GM12878 (cell line): ENCODE data around the gene ROR2. TPM values are rescaled to one million over a fixed set of nuclear protein-coding genes. Genes with fewer than 3 reads are reported as not detected.

ENCODE experiments used
- ATAC-seq: fragments of 200-7000 bp; cut with Tn5 transposase; 3 replicates; pipeline ENCODE4 v1.9.1; 2020; ENCODE audit warnings: mild to moderate bottlenecking, moderate library complexity
- BruUV-seq: library from RNA; stranded (reverse); fragments of 400-500 nt; replicated peaks from 2 replicates; lab custom pipeline; 2021; lab: Mats Ljungman, UMichigan
- CTCF ChIA-PET: fragments of 300-600 bp; sonication (Branson Sonifier 250); formaldehyde crosslinking; extraction: SDS; loops from one replicate; lab custom pipeline; 2021; ENCODE audit warnings: inconsistent platforms; lab: Yijun Ruan, JAX
- POLR2A ChIA-PET: fragments of 350-600 bp; formaldehyde crosslinking; extraction: SDS; loops from one replicate; lab custom pipeline; 2021; ENCODE audit warnings: inconsistent platforms; lab: Charles Lee
- RAD21 ChIA-PET: fragments of 300-600 bp; sonication (Branson Sonifier 250); formaldehyde crosslinking; loops from one replicate; lab custom pipeline; 2023; ENCODE audit warnings: antibody characterized with exemption; ENCODE audit not compliant: unreplicated experiment; lab: Charles Lee
- SMC1A ChIA-PET: fragments of 300-600 bp; sonication (Branson Sonifier 250); formaldehyde crosslinking; loops from one replicate; lab custom pipeline; 2023; ENCODE audit not compliant: unreplicated experiment, uncharacterized antibody; lab: Charles Lee
- DNase-seq: peaks from one replicate; pipeline ENCODE4 v3.0.0-alpha.2; 2011; ENCODE audit warnings: low read depth, low spot score
- FAIRE-seq: peaks from 3 replicates; lab custom pipeline; 2011; peaks lifted over from hg19 to GRCh38; lab: Jason Lieb, UNC
- H2AFZ ChIP-seq: 2 replicates; pipeline ENCODE4 v1.6.0; 2011; ENCODE audit warnings: low read depth, low read length, control low read depth; ENCODE audit not compliant: control insufficient read depth
- H3K27ac ChIP-seq: 2 replicates; pipeline ENCODE4 v1.5.1; 2011; ENCODE audit warnings: control low read depth; ENCODE audit not compliant: control insufficient read depth, insufficient read depth
- H3K27me3 ChIP-seq, 2 experiments: replicated peaks in 1 of 2; 2 replicates each; pipeline versions ENCODE4 v1.6.0 to v1.6.1; 2011; ENCODE audit warnings: low read length in 1 of 2; ENCODE audit not compliant: control insufficient read depth in 2 of 2, insufficient read depth in 2 of 2
- H3K36me3 ChIP-seq, 2 experiments: 2 replicates each; pipeline ENCODE4 v1.5.1; 2011; ENCODE audit warnings: low read length in 1 of 2; ENCODE audit not compliant: control insufficient read depth in 2 of 2, insufficient read depth in 2 of 2
- H3K4me1 ChIP-seq: 2 replicates; pipeline ENCODE4 v1.6.1; 2011; ENCODE audit warnings: mild to moderate bottlenecking, low read length, moderate library complexity, mixed read lengths; ENCODE audit not compliant: control insufficient read depth, insufficient read depth
- H3K4me2 ChIP-seq: 2 replicates; pipeline ENCODE4 v1.6.0; 2011; ENCODE audit warnings: control low read depth; ENCODE audit not compliant: control insufficient read depth, insufficient read depth
- H3K4me3 ChIP-seq: fragments of 200-600 bp; sonication (generic); 2 replicates; pipeline ENCODE4 v1.5.1; 2016
- H3K79me2 ChIP-seq: 2 replicates; pipeline ENCODE4 v1.6.0; 2011; ENCODE audit warnings: low read length; ENCODE audit not compliant: control insufficient read depth, insufficient read depth
- H3K9ac ChIP-seq: 2 replicates; pipeline ENCODE4 v1.8.0; 2011; ENCODE audit warnings: low read length, control low read depth, mixed read lengths; ENCODE audit not compliant: control insufficient read depth, insufficient read depth
- H3K9me3 ChIP-seq: replicated peaks from 3 replicates; pipeline ENCODE4 v1.5.1; 2011; ENCODE audit warnings: mild to moderate bottlenecking, low read length; ENCODE audit not compliant: control insufficient read depth, insufficient read depth
- H4K20me1 ChIP-seq: 2 replicates; pipeline ENCODE4 v1.6.0; 2011; ENCODE audit not compliant: control insufficient read depth, insufficient read depth
- CBFB ChIP-seq: IDR thresholded peaks from 2 replicates; pipeline ENCODE4 v1.6.1; 2016; ENCODE audit warnings: antibody characterized with exemption, low read depth
- CREB1 ChIP-seq: IDR thresholded peaks from 2 replicates; pipeline ENCODE4 v1.6.1; 2012; ENCODE audit warnings: low read depth, mild to moderate bottlenecking, inconsistent platforms
- CREM ChIP-seq: IDR thresholded peaks from 2 replicates; pipeline ENCODE4 v1.6.1; 2014; ENCODE audit warnings: antibody characterized with exemption, low read depth
- ELK1 ChIP-seq: IDR thresholded peaks from 2 replicates; pipeline ENCODE4 v1.6.1; 2012; ENCODE audit warnings: low read depth, low read length, improper control_type of control experiment
- HDAC2 ChIP-seq: fragments of 200-600 bp; sonication (generic); IDR thresholded peaks from 2 replicates; pipeline ENCODE4 v1.6.1; 2017
- HDAC6 ChIP-seq: fragments of 200-600 bp; sonication (generic); IDR thresholded peaks from one replicate; pipeline ENCODE4 v1.8.0; 2017; ENCODE audit warnings: antibody characterized with exemption; ENCODE audit not compliant: unreplicated experiment
- MLLT1 ChIP-seq: fragments of 450-650 bp; IDR thresholded peaks from 2 replicates; pipeline ENCODE4 v1.6.1; 2016; ENCODE audit warnings: mild to moderate bottlenecking
- MTA2 ChIP-seq: fragments of 450-650 bp; IDR thresholded peaks from 2 replicates; pipeline ENCODE4 v1.6.1; 2016; ENCODE audit warnings: low read depth, mild to moderate bottlenecking, moderate library complexity
- MYC ChIP-seq: IDR thresholded peaks from 2 replicates; pipeline ENCODE4 v1.6.1; 2011; ENCODE audit warnings: mild to moderate bottlenecking, low read length, moderate library complexity, inconsistent platforms; ENCODE audit not compliant: insufficient read depth, insufficient replicate concordance, insufficient read length, severe bottlenecking
- NR2F1 ChIP-seq: fragments of 450-650 bp; conservative IDR thresholded peaks from 2 replicates; pipeline ENCODE4 v1.6.1; 2017; ENCODE audit warnings: mild to moderate bottlenecking
- RB1 ChIP-seq: fragments of 450-650 bp; formaldehyde crosslinking; IDR thresholded peaks from 2 replicates; pipeline ENCODE4 v1.6.1; 2017; ENCODE audit warnings: mild to moderate bottlenecking, borderline replicate concordance
- RCOR1 ChIP-seq: conservative IDR thresholded peaks from 2 replicates; pipeline ENCODE4 v1.6.1; 2012; ENCODE audit warnings: low read depth, low read length, improper control_type of control experiment
- SIN3A ChIP-seq: IDR thresholded peaks from 2 replicates; pipeline ENCODE4 v1.6.1; 2012; ENCODE audit warnings: low read depth, low read length, improper control_type of control experiment
- SMARCA5 ChIP-seq: fragments of 450-650 bp; IDR thresholded peaks from 2 replicates; pipeline ENCODE4 v1.6.1; 2017; ENCODE audit warnings: mild to moderate bottlenecking
- TARDBP ChIP-seq: IDR thresholded peaks from 2 replicates; pipeline ENCODE4 v1.6.1; 2016; ENCODE audit warnings: borderline replicate concordance
- ZSCAN29 ChIP-seq: fragments of 450-650 bp; IDR thresholded peaks from 2 replicates; pipeline ENCODE4 v1.6.1; 2017; ENCODE audit warnings: mild to moderate bottlenecking, moderate library complexity
- WGBS: methylation state at CpG from one replicate; pipeline ENCODE4 v1.1.6; 2016; ENCODE audit warnings: low lambda C conversion rate; ENCODE audit not compliant: insufficient replicate concordance, insufficient coverage; ENCODE audit errors: missing lambda C conversion rate; 5-methylcytosine and 5-hydroxymethylcytosine counted together
- in situ Hi-C: fragments of 300-500 bp; cut with MboI; formaldehyde crosslinking; loops from 9 replicates; pipeline ENCODE4 v1.14.3; 2018; ENCODE audit warnings: mixed read lengths
- intact Hi-C: fragments of 100-400 bp; cut with micrococcal nuclease; formaldehyde crosslinking; loops from one replicate; pipeline ENCODE4 v1.14.2; 2022; ENCODE audit not compliant: unreplicated experiment
- polyA plus RNA-seq, 11 experiments: library from polyadenylated mRNA; depleted of rRNA in 4 of 11; unstranded in 6 of 11; stranded (reverse) in 5 of 11; fragments of >200 nt; fragmentation: Nextera tagmentation in 4 of 11; fragmentation: Illumina TruSeq in 1 of 11; extraction: Ambion mirVana in 4 of 11; extraction: Trizol in 1 of 11; gene quantifications; 1 replicate in 1 of 11; 2 replicates in 10 of 11; pipeline versions ENCODE4 v1.2.1 to v1.2.3, GENCODE V29; 2011 to 2016; ENCODE audit warnings: inconsistent platforms in 2 of 11, missing spikeins in 2 of 11, low read depth in 1 of 11
- total RNA-seq, 4 experiments: library from RNA; depleted of rRNA in 3 of 4; stranded (reverse); fragments of >200 nt in 3 of 4; fragmentation: Illumina TruSeq in 1 of 4; extraction: Trizol in 1 of 4; gene quantifications; 2 replicates each; pipeline versions ENCODE4 v1.2.1 to v1.2.3, GENCODE V29; 2013 to 2021

The ROR2 gene
- total and polyA plus RNA-seq, 10 of the 15 experiments (the other 5 are each of a cell fraction or from before 2014, with no cell fraction given): 0.03 to 0.05 TPM; not detected in 8

- Histone ChIP-seq H3K27me3 (no peaks in the 10 kb centered on the region), H3K4me2 (no peak overlapping the region), H3K79me2 (no peaks in the 10 kb centered on the region), H3K9ac (no peak overlapping the region), H3K4me1 (no peaks in the 10 kb centered on the region), H2AFZ (no peak overlapping the region), H3K27ac (no peak overlapping the region), H3K36me3 (no peaks in the 10 kb centered on the region), H3K4me3 (no peak overlapping the region), H3K9me3 (no peaks in the 10 kb centered on the region), H4K20me1 (no peaks in the 10 kb centered on the region)
- no peak for ATAC-seq
- ChIA-PET SMC1A (no interaction called here), RAD21 (no interaction called here), CTCF (no interaction called here), POLR2A (no interaction called here)
- TF ChIP-seq NR2F1: no peak
- TF ChIP-seq MTA2: no peak
- WGBS: 39% methylated on average over 12 of the region's 12 CpGs
- no TSS peak for BruUV-seq
- no peak for FAIRE-seq
- DNase-seq: no peak
- intact Hi-C loops: no loop called here
- in situ Hi-C loops: no loop called here
Measured at GRCh38 chr9:91992461-91993041, 42.5 kb upstream of the ROR2 start.

- no peak for ATAC-seq
- SMC1A ChIA-PET: no interaction called here
- WGBS: 64% methylated on average over 20 of the region's 20 CpGs
- Histone ChIP-seq H3K9me3 (no peaks in the 10 kb centered on the region), H3K79me2 (no peaks in the 10 kb centered on the region), H3K4me1 (no peaks in the 10 kb centered on the region), H3K27me3 (no peaks in the 10 kb centered on the region), H3K9ac (no peak overlapping the region), H2AFZ (no peak overlapping the region), H3K4me3 (no peak overlapping the region), H3K27ac (no peak overlapping the region), H3K36me3 (no peaks in the 10 kb centered on the region), H3K4me2 (no peak overlapping the region), H4K20me1 (no peaks in the 10 kb centered on the region)
- BruUV-seq: no TSS peak
- POLR2A ChIA-PET: no interaction called here
- in situ Hi-C loops (no loop called here), intact Hi-C loops (no loop called here)
- DNase-seq: no peak
- CTCF ChIA-PET: no interaction called here
- FAIRE-seq: no peak
- TF ChIP-seq SIN3A: no peak
- TF ChIP-seq SMARCA5: no peak
- TF ChIP-seq CBFB: no peak
- no peak for TF ChIP-seq HDAC2
- no peak for TF ChIP-seq HDAC6
- no peak for TF ChIP-seq RB1
- TF ChIP-seq ELK1: no peak
- no peak for TF ChIP-seq CREB1
- TF ChIP-seq TARDBP: no peak
- TF ChIP-seq ZSCAN29: no peak
- no peak for TF ChIP-seq MYC
- TF ChIP-seq RCOR1: no peak
- no peak for TF ChIP-seq CREM
- no peak for TF ChIP-seq MLLT1
- RAD21 ChIA-PET: no interaction called here
Measured at GRCh38 chr9:91991721-91992341, 41.8 kb upstream of the ROR2 start.
